GM18511 (cell line): ENCODE measurements around the gene CORO7.

ENCODE experiments used
- ATAC-seq: cut with Tn5 transposase; IDR thresholded peaks from one replicate; pipeline ENCODE4 v1.9.1; 2021; ENCODE audit warnings: mild to moderate bottlenecking, moderate library complexity; ENCODE audit not compliant: unreplicated experiment

CORO7 gene

DNA sequence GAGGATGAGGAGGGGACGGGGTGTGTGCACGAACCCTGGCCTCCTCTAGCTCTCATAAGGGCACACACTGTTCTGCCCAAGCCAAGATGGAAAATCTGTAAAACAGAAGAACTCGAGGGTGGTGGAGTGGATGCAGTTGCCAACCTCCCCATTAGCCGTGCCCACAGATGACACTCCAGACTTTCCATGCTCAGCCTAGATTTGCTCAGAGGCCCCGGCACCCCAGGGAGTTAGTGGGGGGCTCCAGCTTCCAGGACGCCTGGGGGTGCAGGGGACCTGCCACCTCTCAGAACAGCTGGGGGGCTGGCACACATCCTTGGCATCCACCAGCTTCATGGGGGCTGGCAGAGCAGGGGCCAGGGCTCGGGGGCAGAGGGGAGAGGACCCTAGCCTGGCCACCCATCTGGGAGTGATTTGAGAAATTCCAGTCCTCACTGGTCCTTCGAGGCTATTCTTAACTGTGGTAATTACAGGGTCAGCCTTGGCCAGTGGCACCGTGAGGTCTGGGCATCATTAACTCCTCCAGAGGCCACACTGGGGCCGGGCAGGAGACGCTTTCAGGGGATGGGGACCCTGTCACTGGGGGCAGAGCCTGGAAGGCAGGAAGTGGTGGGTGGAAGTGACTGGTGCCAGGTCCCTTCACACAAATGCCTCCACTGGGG, 30.5 kb downstream of the CORO7 start:
- ATAC-seq = no peak

DNA sequence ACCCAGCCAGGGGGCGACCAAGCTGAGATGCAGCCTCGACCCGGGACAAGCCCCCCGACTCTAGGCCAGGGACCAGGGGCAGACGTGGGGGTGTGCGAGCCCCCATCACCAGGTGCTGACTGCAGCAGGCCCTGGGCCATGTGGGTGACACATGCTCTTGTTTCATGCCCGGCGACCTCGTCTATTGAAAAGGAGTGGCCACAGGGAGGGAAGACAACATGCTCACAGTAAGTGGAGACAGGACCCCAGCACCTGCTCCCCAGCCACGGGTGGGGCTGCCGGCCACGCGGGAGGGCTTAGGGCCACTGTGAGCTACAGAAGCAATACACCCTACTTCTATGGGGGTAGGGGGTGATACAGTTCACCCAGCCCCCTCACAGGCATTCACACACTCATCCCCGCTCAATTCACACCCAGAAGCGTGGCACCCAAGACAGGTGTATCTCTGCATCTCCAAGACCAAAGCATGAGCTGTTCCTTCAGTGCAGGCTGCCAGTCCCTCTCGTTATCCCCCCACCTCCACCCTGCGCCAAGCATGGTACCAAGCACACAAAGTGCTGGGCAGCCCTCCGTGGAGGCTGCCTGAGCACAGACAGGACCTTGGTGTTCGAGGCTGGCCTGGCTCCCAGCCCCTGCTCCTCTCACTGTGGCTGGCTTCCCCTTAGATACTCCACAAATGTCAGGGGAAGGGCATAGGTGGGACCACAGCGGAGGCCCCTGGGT, 31.2 kb downstream of the CORO7 start:
- ATAC-seq = no peak

DNA sequence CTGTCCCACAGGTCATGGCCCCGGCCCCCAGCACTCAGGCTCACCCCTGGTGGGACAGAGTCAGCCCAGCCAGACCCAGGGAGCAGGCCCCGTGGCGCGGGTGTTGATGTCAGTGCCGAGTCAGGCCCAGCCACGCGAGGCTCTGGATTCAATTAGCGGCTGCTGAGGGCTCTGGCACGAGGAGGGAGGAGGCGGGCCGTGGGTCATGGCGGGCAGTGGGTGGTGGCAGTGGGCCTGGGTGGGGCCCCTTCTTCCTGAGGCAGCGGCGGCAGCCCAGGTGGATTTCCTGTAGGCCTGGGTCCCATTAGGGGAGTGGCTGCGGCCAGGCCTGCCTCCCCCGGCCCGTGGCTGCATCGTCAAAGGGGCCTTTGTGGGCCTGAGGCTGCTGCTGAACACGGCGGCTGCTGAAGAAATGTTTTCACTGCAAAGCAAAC, 31.9 kb downstream of the CORO7 start:
- no peak for ATAC-seq

DNA sequence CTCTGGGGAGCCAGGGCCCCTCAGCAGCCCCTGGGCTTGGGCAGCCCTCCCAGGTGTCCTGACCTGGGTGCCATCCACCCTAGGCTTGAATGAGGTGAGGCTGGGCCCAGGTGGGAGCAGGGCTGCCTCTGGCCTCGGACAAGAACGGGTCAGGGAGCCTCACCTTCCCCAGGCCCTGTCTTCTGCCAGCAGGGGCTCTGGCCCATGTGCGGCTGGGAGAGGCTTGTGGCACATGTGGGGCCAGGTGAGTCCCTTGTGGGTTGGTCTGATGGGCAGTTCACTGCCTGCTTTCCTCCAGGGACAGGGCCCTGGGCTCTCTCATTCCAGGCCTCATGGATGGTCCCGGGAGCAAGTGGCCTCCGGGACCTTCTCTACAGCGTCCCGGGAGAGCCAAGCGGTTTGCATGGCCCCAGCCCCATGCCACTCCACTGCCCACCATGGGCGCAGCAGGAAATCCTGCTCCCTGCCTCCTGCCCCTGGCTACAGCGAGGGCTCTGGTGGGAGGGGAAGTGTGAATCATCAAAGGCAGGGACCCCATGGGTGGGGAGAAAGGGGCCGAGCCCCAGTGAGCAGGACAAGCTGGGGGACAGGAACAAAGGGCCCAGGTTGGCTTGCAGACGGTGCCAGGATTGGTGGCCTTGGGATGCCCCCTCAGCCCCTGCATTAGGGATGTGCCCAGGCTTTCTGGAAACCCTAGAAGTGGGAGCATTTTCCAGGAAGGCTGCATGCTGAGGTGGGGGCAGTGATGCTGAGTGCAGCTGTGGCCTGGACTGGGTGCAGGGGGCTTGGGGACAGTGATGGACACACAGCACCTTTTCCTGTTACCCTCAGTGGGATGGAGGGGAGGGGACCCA, 32.6 kb downstream of the CORO7 start:
- ATAC-seq = no peak

DNA sequence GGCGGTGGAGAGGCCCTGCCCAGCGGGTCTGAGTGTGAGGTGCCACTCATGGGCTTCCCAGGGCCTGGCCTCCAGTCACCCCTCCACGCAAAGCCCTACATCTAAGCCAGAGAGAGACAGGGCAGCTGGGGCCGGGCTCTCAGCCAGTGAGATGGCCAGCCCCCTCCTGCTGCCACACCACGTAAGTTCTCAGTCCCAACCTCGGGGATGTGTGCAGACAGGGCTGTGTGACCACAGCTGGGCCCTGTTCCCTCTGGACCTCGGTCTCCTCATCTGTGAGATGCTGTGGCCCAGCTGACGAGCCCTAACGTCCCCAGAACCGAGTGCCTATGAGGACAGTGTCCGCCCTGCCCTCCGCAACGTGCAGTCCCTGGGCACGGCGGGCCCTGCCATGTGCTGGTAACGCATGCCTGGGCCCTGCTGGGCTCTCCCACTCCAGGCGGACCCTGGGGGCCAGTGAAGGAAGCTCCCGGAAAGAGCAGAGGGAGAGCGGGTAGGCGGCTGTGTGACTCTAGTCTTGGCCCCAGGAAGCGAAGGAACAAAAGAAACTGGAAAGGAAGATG, 33.5 kb downstream of the CORO7 start:
- ATAC-seq = no peak

DNA sequence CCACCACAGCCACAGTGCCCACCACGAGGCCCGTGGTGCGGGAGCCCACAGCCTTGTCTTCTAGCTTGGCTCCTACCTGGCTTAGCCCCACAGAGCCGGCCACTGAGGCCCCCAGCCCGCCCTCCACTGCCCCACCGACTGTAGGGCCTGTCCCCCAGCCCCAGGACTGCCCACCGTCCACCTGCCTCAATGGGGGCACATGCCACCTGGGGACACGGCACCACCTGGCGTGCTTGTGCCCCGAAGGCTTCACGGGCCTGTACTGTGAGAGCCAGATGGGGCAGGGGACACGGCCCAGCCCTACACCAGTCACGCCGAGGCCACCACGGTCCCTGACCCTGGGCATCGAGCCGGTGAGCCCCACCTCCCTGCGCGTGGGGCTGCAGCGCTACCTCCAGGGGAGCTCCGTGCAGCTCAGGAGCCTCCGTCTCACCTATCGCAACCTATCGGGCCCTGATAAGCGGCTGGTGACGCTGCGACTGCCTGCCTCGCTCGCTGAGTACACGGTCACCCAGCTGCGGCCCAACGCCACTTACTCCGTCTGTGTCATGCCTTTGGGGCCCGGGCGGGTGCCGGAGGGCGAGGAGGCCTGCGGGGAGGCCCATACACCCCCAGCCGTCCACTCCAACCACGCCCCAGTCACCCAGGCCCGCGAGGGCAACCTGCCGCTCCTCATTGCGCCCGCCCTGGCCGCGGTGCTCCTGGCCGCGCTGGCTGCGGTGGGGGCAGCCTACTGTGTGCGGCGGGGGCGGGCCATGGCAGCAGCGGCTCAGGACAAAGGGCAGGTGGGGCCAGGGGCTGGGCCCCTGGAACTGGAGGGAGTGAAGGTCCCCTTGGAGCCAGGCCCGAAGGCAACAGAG, 34.2 kb downstream of the CORO7 start:
- ATAC-seq = no peak

DNA sequence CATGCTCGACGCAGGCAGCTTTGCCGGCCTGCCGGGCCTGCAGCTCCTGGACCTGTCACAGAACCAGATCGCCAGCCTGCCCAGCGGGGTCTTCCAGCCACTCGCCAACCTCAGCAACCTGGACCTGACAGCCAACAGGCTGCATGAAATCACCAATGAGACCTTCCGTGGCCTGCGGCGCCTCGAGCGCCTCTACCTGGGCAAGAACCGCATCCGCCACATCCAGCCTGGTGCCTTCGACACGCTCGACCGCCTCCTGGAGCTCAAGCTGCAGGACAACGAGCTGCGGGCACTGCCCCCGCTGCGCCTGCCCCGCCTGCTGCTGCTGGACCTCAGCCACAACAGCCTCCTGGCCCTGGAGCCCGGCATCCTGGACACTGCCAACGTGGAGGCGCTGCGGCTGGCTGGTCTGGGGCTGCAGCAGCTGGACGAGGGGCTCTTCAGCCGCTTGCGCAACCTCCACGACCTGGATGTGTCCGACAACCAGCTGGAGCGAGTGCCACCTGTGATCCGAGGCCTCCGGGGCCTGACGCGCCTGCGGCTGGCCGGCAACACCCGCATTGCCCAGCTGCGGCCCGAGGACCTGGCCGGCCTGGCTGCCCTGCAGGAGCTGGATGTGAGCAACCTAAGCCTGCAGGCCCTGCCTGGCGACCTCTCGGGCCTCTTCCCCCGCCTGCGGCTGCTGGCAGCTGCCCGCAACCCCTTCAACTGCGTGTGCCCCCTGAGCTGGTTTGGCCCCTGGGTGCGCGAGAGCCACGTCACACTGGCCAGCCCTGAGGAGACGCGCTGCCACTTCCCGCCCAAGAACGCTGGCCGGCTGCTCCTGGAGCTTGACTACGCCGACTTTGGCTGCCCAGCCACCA, 35.1 kb downstream of the CORO7 start:
- ATAC-seq = no peak

DNA sequence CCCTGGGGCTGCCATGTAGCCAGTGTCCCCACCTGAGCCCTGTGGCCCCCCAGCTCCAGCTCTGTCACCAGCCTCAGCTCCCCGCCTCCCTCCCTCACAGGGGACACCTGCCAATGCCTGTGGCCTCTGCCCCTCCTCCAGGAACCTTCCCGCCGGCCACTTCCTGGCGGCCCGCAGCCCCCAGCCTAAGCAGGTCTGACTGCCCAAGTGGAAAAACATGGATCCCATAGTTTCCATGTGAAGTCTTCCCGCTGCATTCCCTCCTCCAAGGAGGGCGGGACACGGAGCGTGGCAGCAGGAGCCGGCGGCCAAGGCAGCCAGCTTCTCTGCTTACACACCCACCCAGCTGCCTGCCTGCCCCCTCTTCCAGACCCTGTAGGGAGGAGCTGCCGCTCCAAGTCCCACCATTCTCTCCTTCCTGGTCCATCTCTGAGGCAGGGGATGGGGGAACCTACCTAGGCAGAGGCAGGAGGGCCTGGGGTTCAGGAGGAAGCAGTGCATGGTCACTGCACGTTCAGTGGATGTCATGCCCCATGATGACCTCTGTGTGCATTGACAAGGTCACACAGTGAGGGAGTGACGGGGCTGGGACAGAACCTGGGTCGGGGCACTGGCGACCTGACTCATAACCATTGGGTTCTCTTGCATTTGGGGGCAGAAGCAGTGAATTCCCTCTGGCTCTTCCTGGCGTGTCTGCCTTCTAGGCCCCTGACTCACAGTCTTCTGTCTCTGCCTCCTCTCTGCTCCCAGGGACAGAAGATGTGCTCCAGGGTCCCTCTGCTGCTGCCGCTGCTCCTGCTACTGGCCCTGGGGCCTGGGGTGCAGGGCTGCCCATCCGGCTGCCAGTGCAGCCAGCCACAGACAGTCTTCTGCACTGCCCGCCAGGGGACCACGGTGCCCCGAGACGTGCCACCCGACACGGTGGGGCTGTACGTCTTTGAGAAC, 36.0 kb downstream of the CORO7 start:
- ATAC-seq = no peak

DNA sequence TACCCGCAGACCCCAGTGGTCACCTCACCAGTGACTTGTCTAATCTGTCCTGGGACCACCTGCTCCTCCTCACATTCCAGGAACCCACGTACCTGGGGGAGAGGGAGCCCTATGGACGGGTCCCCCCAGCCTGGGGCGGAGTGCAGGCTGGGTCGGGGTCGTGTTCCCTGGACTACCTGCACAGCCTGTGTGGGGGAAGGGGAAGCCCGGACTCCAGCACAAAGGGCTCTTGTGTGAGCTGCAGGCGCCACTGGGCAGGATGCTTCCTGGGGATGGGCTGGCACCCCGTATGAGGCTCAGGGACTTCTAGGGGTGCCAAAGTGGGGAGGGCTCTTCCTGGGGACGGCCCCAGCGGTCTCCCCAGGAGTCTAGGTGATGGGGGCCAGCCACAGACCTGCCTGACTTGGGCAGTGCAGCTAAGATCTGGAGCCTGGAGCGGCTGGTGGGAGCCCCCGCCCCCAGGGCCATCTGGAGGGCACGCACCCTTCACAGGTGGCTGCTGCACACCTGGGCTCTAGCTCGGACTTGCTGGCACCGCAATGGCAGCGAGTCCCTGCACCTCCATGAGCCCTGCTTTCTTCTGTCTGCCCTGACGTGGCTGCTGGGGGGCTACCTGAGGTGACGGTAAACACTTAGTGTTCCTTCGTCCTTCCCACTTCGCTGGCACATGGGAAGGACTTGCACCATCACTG, 37.3 kb downstream of the CORO7 start:
- ATAC-seq = no peak

DNA sequence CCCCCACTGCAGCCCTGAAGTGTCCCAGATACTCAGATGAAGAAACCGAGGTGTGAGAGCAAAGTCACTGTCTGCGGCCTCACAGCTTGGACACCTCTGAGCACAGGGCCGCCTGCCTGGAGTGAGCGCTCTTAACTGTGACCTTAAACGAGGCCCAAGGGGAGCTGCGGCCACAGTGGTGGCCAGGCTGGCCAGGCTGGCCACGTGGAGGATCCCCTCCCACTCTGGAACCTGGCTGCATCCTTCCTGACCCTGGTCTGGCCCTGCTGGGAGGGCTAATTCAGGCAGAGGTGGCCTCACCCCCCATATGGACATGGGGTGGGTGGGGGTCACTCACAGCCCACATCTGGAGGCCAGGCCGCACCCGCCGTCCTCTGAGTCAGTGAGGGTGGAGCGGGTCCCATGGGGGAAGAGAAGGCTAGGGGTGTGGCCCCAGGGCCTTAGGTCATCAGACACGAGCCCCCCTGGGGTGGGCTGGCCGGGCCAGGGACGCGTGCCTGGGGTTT, 38.2 kb downstream of the CORO7 start:
- ATAC-seq = no peak

DNA sequence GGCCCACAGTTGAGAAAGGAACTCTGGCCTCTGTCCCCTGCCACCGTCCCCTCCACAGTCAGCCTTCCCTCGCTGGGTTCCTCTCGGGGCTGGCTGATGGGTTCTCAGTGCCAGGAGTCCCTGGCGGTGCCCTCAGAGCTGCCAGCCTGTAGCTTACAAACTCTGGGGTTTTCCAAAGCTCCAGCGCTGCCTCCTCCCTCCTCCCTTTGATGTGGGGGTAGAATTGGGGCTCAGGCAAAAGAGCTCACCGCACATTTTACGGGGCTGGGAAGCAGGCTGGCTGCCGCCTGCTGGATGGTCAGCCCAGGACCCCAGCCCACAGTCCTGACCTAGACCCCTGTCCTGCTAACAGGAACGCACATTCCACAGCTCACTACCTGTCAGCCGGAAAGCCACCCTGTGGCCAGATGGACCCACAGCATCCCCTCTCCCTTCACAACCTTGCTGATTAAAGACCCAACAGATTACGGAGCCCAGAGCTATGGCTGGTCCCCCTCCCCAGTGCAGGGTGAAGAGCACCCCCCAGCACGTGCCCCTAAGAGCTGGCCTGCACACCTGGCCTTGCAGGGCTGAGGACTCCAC, 38.7 kb downstream of the CORO7 start:
- ATAC-seq = no peak

DNA sequence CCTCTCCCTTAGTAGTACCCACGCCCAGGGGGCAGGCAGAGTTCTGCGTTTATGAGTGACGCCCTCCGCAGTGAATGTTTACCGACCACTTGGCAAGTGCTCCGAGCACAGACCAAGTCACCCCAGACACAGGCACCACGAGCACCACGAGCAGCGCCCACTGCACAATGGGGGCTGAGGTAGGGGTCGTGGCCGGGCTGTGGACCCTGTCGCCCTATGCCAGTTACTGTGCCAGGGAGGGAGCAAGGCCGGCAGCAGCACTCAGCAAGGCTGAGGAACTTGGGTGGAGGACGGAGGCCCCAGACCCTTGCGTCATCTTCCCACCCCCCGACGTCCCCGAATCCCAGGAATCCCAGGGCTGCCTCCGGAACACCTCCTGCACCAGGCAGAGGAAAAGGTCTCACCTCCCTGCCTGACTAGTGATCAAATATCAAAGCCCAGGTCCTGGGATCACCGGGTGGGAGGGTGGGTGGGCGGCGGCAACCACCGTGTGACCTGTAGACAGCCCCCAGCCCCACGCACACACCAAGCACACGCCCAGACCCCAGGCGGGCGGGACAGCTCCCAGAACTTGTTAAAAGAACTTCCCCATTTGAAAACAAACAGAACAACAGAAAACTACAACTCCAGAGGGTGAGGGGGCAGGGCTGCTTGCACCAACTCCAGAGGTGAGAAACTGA, 39.4 kb downstream of the CORO7 start:
- ATAC-seq = no peak

DNA sequence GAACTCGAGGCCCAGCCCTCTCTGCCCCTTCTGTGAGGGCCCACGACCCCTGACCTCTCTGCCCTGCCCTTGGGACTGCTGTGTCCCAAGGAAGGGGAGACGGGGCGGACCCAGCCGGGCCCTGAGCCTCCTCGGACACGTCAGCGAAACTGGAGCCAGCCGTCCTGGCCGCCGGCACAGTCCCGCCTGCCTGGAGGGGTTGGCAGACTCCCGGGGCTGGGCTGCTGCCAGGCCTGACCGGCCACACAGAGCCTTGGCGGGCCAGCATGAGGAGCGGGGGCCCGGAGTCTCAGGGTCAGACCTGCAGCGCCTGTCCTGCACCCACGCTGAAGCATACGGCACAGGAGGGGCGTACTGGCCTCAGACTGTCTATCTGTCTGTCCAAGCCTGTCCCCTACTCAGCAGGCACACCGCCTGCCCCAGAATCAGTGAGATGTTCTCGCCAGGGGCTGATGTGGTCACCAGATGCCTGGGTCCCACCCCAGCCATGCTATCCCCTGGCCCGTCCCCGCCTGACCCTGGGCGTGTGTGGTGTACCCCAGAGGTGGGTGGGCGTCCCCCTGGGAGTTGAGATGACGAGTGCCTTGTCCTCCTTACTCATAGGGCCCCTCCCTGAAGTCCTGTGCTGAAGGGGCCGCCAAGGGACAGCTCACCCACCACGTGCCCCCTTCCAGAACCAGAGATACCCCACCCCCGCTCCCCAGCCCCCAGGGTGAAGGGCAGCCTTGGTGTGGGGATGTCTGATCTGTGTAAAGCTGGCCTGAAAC, 40.1 kb downstream of the CORO7 start:
- ATAC-seq = no peak

DNA sequence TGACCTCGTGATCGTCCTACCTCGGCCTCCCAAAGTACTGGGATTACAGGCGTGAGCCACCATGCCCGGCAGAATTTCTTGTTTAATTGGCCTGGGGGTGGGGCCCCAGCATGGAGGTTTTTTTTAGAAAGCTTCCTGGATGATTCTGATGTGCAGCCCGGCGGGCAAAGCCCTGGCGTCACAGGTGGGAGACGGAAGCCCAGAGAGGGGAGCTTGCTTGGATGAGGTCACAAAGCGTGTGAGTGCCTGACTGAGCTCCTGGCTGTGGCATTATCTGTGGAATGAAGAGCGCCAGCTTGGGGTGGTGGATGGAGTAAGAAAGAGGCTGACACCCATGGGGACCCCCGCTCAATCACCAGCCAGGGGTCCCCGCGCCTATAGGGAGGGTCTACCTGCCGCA, 40.7 kb downstream of the CORO7 start:
- no peak for ATAC-seq

DNA sequence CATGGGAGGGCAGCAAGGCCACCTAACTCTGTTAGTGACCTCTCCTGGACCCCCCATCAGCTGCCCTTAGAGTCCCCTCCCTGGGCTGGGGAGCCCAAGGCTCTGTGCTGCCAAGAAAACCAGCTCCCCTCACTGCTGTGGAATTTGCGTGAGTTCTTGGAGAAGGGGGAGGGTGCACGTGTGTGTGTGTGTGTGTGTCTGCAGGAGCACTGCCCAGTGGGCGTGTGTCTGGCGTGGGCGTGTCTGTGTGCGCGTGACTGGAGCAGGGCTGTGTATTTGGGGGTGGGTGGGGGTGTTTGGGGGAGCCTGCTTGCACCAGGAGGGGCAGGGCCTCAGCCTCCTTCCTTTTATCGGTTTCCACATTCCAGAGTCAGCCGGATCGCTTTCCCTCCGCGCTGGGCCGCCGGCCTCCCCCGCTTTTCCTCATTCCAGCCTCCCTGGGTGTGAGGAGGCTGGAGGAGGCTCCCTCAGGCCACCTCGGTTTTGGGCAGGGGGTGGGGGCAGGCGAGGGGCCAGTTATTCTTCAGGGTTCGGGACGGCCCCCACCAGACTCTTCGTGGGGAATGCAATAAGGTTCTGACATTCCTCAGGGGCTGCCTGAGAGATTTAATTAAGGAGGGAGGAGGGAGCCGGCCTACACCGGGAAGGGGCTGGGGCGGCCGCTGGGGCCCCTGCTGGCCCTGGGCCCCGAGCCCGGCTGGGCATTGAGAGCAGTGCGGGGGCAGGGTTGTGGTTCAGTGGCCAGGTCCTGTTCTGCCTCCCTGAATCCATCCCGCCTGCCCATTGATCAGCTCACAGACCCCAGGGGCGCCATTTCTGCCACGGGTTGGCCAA, 42.3 kb downstream of the CORO7 start:
- ATAC-seq = no peak
